Fibroblast of villous mesenchyme (primary cell): Measurements from ENCODE around the gene TTC17. TPM values are rescaled to one million over a fixed set of nuclear protein-coding genes. Genes with fewer than 3 reads are reported as not detected.
A peak's percentile ranks its signal among the peaks of the same experiment; 100 is the strongest.

Experiments used
- DNase-seq: peaks from one replicate; pipeline ENCODE4 v3.0.0-alpha.2; 2010; ENCODE audit warnings: low read depth
- H3K4me3 ChIP-seq: 2 replicates; pipeline ENCODE4 v1.5.1; 2011; ENCODE audit warnings: low read depth, mild to moderate bottlenecking, low read length
- total RNA-seq: library from RNA; depleted of rRNA; stranded (reverse); fragments of >200 nt; gene quantifications from 2 replicates; pipeline ENCODE4 v1.2.3, GENCODE V29; 2012
- TF ChIP-seq, protein P1 (sequence below): IDR thresholded peaks from 2 replicates; pipeline ENCODE4 v1.5.1; 2012; ENCODE audit warnings: low read depth, mild to moderate bottlenecking, low read length; ENCODE audit not compliant: insufficient read depth

The TTC17 gene
- total RNA-seq, 1 donor, result 107 TPM

DNA sequence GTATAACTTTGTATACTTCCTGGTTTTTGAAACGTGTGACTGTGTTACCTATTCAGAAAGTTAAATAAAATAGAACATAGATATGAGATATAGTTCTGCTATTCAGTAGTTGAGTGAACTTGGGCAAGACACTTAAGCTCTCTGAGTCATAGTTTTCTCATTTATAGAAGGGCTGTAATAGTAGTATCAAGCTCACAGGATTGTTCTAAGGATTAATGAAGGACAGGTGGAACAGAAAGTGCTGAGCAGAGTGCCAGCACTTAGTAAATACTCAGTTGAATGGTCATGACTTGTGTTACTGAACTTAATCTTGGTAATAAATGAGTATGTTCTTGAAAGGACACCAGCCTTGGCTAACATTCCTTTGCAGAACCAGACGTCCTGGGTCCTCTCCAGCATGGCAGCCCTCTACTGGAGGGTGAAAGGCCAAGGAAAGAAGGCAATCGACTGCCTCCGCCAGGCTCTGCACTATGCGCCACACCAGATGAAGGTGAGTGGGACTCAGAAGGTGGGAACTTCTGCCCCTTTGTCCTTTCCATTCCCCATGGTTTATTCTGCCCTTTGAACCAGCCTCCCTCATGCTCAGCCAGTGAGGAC is 131.2 kb downstream of the TTC17 start:
- H3K4me3 ChIP-seq, result no peak overlapping the region
- TF ChIP-seq, protein P1, sequence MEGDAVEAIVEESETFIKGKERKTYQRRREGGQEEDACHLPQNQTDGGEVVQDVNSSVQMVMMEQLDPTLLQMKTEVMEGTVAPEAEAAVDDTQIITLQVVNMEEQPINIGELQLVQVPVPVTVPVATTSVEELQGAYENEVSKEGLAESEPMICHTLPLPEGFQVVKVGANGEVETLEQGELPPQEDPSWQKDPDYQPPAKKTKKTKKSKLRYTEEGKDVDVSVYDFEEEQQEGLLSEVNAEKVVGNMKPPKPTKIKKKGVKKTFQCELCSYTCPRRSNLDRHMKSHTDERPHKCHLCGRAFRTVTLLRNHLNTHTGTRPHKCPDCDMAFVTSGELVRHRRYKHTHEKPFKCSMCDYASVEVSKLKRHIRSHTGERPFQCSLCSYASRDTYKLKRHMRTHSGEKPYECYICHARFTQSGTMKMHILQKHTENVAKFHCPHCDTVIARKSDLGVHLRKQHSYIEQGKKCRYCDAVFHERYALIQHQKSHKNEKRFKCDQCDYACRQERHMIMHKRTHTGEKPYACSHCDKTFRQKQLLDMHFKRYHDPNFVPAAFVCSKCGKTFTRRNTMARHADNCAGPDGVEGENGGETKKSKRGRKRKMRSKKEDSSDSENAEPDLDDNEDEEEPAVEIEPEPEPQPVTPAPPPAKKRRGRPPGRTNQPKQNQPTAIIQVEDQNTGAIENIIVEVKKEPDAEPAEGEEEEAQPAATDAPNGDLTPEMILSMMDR, result no peak
- no peak for DNase-seq

DNA sequence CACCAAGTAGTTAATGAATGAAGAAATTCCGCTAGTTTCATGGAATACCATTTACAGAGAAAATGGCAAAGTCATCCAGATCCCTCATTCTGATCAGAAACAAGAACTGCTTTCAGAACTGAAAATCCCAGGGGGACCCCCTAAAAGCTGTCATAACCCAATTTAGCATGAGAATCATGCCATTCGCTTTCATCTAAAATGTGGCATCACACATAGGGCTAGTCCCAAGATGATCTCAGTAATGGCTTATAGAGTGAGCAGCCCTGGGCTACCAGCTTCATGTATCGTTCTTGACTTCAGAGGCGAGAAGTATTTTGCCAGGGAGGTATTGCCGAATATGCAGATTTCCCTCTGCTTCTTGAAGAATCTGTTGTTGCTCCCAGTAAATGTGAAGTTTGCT is 134.0 kb downstream of the TTC17 start:
- DNase-seq, result no peak
- H3K4me3 ChIP-seq, result no peak overlapping the region
- TF ChIP-seq, protein P1, result no peak

DNA sequence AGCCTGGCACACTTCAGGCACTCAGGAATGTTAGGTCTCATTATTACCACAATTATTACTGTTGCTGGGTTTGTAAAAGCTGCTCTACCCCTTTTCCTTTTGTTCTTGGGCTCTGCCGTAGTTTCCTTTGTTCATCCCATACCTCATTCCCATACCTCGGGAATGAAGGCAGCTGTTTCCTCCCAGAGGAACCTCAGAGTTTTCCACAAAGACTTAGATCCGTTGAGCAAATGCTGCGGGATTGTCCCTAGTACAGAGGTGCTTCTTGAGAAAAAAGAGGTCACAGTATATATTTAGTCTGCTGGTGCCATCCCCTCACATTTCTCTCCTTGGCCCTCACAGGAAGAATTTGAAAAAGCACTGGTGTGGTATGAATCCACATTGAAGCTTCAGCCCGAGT is 134.7 kb downstream of the TTC17 start:
- TF ChIP-seq, protein P1, result no peak
- H3K4me3 ChIP-seq, result no peak overlapping the region
- DNase-seq, result no peak

DNA sequence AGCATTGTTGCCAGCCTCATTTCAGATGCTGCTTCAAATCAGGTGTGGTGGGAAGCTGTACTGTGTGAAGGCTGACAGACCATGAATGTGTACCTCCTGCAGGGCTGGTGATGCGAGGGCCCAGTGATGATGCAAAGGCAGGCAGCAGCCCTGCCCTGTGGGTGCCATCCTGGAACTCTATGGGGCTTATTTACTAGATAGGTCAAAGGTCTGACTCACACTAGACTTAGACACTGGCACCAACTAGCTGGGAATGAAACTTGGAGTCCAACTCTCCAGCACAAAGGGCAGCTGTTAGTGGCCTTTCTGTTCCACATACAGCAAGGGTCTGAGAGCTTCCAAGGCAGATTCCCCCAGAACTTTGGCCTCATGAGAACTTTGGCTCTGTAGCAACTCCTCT is 138.4 kb downstream of the TTC17 start:
- DNase-seq, result no peak
- TF ChIP-seq, protein P1, result no peak
- no peak overlapping the region for H3K4me3 ChIP-seq

DNA sequence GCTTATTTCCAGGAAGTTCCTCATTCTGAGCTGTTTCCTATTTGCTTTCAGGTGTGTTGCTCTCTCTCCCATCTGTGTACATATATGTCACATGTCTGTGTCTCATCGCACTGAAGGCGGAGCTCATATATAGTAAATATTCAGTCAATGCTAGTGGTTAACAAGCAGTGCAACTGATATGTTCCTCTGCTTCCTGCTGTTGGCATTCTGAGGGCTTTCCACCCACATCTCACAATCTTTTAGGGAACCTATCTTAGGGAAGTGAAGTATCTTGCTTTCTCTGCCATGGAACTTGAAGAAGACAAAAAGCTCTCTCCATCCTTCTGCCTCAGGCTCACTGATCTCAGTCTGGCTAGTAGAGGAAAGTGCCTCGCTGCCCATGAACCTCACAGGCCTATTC is 139.8 kb downstream of the TTC17 start:
- no peak overlapping the region for H3K4me3 ChIP-seq
- TF ChIP-seq, protein P1, result no peak
- DNase-seq, result no peak

DNA sequence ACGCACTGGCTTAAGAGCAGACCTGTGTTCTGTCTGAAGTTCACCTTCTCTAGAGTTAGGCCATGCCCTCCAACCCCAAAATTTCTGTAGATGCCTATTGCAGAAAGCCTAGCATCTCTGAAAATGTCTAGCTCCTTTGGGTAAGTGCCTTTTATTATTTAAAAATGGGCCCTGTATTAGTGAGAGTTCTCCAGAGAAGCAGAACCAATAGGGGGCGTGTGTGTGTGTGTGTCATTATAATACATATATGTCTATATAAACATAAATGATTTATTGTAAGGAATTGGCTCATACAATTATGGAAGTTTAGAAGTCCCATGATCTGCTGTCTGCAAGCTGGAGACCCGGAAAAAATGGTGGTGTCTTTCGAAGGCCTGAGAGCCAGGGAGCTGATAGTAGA is 144.7 kb downstream of the TTC17 start:
- TF ChIP-seq, protein P1, result peak; percentile 15
- DNase-seq, result no peak
- H3K4me3 ChIP-seq, result no peak overlapping the region

DNA sequence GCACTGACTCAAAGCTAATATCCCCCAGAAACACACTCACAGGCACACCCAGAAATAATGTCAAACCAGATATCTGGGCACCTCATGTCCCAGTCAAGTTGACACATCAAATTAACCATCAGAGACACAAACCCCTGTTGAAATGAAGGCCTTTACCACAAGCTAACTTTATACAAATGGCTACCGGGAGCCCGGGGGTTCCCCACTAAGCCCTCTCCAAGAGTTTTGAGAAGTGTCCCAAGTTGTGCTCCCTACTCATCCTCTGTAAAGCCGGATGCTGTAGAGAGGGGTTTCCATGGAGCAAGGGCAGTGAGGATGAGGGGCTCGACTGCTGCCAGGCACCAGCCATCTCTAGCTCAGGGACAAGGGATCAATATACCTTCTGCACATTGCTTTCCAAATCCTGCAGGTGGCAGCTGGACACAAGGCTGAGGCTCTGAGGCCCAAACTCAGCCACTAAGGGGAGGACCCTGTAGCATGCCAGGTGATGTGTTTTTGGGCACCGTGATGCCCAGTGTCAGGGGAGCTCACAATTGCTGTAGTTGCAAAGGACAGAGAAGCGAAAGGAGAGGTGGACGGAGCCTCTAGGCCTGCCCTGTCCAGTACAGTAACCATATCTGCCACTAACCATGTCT is 145.7 kb downstream of the TTC17 start:
- TF ChIP-seq, protein P1, result peak; percentile 36
- no peak overlapping the region for H3K4me3 ChIP-seq
- peak; percentile 9 for DNase-seq
